ENCODE measurements around the gene TFAP2D.

The TFAP2D gene

DNA sequence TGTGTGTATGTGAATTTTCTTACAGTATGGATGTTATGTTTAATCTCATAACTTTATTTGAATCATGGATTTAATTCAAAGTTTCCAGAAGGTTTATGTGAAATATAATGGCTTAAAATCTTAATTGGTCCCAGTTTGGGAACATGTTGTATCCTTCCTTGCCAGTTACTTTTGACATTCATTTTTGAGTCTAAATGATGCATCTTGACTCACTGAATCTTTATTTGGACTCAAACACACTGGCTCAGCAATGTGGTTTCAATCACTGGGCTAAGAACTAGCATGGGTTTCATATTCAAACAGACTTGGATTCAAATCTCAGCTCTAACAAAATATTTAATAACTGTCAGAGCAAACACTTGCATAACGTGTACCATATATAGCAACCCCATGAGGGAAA is 79.4 kb downstream of the TFAP2D start:
- Mint-ChIP-seq H3K4me1 (no peaks in the 10 kb centered on the region), H3K27me3 (ENCODE audit: low read depth, poor library complexity) (peaks cover 15% of the 10 kb centered on the region), H3K4me3 (no peak overlapping the region), H3K27ac (no peak overlapping the region), H3K9me3 (no peaks in the 10 kb centered on the region), H3K36me3 (ENCODE audit: low read depth) (no peaks in the 10 kb centered on the region)
- DNase-seq: no peak
- TF ChIP-seq, protein P1, sequence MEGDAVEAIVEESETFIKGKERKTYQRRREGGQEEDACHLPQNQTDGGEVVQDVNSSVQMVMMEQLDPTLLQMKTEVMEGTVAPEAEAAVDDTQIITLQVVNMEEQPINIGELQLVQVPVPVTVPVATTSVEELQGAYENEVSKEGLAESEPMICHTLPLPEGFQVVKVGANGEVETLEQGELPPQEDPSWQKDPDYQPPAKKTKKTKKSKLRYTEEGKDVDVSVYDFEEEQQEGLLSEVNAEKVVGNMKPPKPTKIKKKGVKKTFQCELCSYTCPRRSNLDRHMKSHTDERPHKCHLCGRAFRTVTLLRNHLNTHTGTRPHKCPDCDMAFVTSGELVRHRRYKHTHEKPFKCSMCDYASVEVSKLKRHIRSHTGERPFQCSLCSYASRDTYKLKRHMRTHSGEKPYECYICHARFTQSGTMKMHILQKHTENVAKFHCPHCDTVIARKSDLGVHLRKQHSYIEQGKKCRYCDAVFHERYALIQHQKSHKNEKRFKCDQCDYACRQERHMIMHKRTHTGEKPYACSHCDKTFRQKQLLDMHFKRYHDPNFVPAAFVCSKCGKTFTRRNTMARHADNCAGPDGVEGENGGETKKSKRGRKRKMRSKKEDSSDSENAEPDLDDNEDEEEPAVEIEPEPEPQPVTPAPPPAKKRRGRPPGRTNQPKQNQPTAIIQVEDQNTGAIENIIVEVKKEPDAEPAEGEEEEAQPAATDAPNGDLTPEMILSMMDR (IDR thresholded peaks at IDR 0.05): no peak

DNA sequence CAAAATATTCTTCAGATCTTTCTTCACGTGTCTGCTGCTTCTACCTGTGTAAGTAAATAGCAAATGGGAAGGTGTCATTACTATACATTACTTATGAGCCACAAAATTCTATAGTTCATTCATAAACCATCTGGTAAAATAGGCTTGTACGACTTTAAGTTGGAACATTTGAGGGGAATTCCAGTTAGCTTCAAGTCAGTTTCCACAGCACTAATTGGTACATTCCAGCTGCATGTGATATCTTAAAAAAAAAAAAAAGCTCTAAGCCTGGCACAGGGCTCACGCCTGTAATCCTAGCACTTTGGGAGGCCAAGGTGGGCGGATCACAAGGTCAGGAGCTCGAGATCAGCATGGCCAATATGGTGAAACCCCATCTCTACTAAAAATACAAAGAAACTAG is 82.2 kb downstream of the TFAP2D start:
- H3K27ac Mint-ChIP-seq: no peak overlapping the region
- H3K4me1 Mint-ChIP-seq: no peaks in the 10 kb centered on the region
- no peaks in the 10 kb centered on the region for H3K9me3 Mint-ChIP-seq
- H3K4me3 Mint-ChIP-seq: no peak overlapping the region
- no peak for DNase-seq
- TF ChIP-seq, protein P1 (IDR thresholded peaks at IDR 0.05): no peak
- peaks cover 15% of the 10 kb centered on the region for H3K27me3 Mint-ChIP-seq (ENCODE audit: low read depth, poor library complexity)
- no peaks in the 10 kb centered on the region for H3K36me3 Mint-ChIP-seq (ENCODE audit: low read depth)

DNA sequence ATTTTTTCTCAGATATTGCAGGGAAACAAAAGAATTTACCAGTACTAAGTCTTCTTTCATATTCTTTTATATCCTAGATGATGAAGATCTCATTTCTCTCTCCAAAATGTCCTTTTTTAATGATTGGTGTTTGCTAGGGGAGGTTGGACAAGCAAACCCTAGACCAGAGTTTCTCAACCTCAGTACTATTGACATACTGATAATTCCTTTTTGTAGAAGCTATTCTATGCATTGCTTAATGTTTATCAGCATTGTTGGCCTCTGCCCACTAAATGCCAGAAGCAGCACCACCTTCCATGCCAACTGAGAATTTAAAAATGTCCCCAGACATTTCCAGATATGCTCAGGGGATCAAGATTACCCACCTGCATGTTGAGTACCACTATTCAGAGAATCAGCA is 91.0 kb downstream of the TFAP2D start:
- H3K27me3 Mint-ChIP-seq (ENCODE audit: low read depth, poor library complexity): peaks cover 11% of the 10 kb centered on the region
- TF ChIP-seq, protein P1 (IDR thresholded peaks at IDR 0.05): no peak

DNA sequence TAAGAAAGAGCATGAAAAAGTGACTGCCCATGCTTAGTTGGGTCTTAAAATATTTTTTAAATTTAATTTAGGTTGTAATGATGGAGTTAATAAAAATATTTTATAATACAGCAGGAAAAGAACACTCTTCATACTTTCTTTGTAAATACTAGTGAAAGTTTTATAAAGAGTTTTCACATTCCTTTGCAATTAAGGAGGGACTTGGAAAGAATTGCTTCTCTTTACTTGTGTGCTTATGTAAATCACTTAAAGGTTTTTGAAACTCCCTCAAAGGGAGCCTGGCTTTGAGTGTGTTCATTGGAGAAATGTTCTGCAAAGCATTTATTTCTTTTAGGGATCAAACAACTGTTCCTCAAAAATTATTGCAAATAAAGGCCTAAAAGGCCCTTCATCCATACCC is 93.7 kb downstream of the TFAP2D start:
- TF ChIP-seq, protein P1 (IDR thresholded peaks at IDR 0.05): no peak
- H3K9me3 Mint-ChIP-seq: peaks cover 16% of the 10 kb centered on the region
- DNase-seq: no peak
- H3K4me3 Mint-ChIP-seq: no peak overlapping the region
- no peak overlapping the region for H3K27ac Mint-ChIP-seq
- H3K36me3 Mint-ChIP-seq (ENCODE audit: low read depth): no peaks in the 10 kb centered on the region
- H3K27me3 Mint-ChIP-seq (ENCODE audit: low read depth, poor library complexity): peaks cover 20% of the 10 kb centered on the region
- no peaks in the 10 kb centered on the region for H3K4me1 Mint-ChIP-seq

More for the DNA sequence above, 91.0 kb downstream of the TFAP2D start:
- H3K9me3 Mint-ChIP-seq: no peaks in the 10 kb centered on the region
- no peak for DNase-seq
- no peaks in the 10 kb centered on the region for H3K36me3 Mint-ChIP-seq (ENCODE audit: low read depth)
- H3K4me1 Mint-ChIP-seq: no peaks in the 10 kb centered on the region
- H3K27ac Mint-ChIP-seq: no peak overlapping the region
- no peak overlapping the region for H3K4me3 Mint-ChIP-seq

DNA sequence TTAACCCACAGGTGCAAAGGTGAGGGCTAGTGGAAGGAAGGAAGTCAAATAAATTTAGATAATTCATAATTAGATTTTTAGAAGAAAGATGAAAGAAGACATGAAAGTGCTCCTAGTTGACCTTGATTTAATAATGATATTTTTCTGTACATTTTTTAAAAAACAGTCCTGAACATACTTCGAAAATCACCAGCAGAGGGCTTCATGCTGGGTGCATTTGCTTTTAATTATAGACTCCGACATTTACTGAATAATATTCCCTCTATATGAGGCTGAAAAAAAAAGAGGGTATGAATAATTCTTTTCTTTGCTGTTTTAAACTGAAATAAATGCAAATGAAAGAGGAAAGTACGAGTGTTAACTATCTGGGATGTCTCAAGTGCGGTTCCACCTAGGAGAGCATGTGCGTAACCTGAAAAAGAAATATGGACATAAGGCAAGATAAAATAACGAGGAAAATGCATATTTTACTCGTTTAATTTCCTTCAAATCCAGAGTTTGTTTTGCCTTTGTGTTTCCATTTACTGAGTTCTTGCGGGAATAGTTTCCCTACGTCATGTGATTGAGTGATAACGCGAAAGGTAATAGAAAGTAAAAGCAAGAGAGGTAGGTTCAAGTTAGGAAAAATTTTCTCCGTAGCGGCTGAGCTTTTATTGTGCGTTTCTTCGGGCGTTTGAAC is 102.2 kb downstream of the TFAP2D start:
- no peak for DNase-seq
- no peak overlapping the region for H3K27ac Mint-ChIP-seq

More for the DNA sequence above, 102.2 kb downstream of the TFAP2D start:
- Mint-ChIP-seq H3K27me3 (ENCODE audit: low read depth, poor library complexity) (peaks cover 88% of the 10 kb centered on the region), H3K4me3 (peak overlapping the region; percentile 76), H3K4me1 (no peaks in the 10 kb centered on the region), H3K9me3 (peaks cover 16% of the 10 kb centered on the region), H3K36me3 (ENCODE audit: low read depth) (no peaks in the 10 kb centered on the region)
- TF ChIP-seq, protein P1 (IDR thresholded peaks at IDR 0.05): no peak
